SKM-1 (cell line): Measurements from ENCODE around the gene TMEM183A.

Source experiments
- DNase-seq: peaks from one replicate; lab custom pipeline; 2025; ENCODE audit not compliant: unreplicated experiment; lab: John Stamatoyannopoulos, UW

The TMEM183A gene

GRCh38 chr1:203066965-203067364 lies 59.8 kb downstream of the TMEM183A start:
- no peak for DNase-seq

- DNase-seq = peak; percentile 91
These were observed 62.0 kb downstream of the TMEM183A start for GRCh38 chr1:203069030-203069747.

- no peak for DNase-seq
These were observed 64.9 kb downstream of the TMEM183A start for GRCh38 chr1:203072002-203072602.

GRCh38 chr1:203072911-203073310 lies 65.7 kb downstream of the TMEM183A start:
- DNase-seq = no peak

GRCh38 chr1:203073469-203073868 lies 66.3 kb downstream of the TMEM183A start:
- no peak for DNase-seq
